WI38 (cell line): ENCODE results near the gene TMED5.

ENCODE experiments used
- H3K4me3 ChIP-seq: 2 replicates; pipeline ENCODE4 v1.5.1; 2011; ENCODE audit warnings: low read depth, mild to moderate bottlenecking, control low read depth, low read length
- TF ChIP-seq, protein P1 (sequence below): IDR thresholded peaks from 2 replicates; pipeline ENCODE4 v1.5.1; 2012; ENCODE audit warnings: low read depth, mild to moderate bottlenecking, control low read depth, low read length

TMED5 gene

DNA sequence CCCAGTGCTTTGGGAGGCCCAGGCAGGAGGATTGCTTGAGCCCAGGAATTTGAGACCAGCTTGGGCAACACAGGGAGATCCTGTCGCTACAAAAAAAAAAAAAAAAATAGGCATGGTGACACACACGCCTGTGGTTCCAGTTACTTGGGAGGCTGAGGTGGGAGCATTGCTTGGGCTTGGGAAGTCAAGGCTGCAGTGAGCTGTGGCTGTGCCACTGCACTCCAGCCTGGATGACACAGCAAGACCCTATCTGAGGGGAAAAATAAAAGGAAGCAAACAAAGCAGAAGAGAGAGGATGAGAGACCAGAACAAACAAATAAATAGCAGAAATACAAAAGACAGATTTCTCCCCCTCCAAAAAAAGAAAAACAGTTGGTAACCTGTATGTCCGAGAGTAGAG is 67.1 kb downstream of the TMED5 start:
- H3K4me3 ChIP-seq = no peak overlapping the region
- TF ChIP-seq, protein P1, sequence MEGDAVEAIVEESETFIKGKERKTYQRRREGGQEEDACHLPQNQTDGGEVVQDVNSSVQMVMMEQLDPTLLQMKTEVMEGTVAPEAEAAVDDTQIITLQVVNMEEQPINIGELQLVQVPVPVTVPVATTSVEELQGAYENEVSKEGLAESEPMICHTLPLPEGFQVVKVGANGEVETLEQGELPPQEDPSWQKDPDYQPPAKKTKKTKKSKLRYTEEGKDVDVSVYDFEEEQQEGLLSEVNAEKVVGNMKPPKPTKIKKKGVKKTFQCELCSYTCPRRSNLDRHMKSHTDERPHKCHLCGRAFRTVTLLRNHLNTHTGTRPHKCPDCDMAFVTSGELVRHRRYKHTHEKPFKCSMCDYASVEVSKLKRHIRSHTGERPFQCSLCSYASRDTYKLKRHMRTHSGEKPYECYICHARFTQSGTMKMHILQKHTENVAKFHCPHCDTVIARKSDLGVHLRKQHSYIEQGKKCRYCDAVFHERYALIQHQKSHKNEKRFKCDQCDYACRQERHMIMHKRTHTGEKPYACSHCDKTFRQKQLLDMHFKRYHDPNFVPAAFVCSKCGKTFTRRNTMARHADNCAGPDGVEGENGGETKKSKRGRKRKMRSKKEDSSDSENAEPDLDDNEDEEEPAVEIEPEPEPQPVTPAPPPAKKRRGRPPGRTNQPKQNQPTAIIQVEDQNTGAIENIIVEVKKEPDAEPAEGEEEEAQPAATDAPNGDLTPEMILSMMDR = no peak

DNA sequence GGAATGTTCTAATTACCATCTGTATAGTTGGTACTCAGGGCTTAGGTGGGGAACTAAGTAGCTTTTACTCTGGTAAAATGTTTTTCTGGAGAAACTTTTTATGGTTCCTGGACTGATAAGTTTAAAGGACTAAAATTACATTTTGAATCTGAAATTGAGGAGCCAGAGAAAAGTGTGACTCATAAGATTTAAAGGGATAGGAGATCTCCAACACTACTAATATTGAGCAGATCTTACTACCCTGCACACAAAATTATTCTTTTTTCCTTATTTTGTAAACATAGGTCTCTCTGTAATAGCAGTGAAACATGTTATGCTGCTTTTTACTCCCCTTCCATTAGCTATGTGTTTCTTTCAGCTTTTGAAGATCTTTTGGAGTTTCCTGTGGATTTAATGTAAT is 68.7 kb downstream of the TMED5 start:
- TF ChIP-seq, protein P1 = no peak

DNA sequence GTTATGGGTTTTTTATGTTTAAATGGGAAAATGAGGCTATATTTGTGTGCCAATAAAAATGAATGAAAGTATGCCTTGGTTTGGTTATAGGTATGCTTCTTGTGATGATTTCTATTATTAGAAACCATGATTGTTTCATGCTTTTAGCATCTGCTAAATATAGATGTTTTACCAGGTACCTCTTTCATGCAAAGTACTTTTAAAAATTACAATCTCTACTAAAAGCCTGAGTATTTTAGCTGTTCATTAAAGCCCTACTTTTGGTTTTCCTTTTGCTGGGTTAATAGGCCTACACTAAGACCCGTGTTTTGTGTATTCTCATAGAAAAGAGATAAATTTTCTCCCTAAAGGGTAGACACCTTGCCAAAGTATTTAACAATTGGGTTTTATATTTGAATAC is 69.1 kb downstream of the TMED5 start:
- H3K4me3 ChIP-seq = no peak overlapping the region
- TF ChIP-seq, protein P1 = no peak

More for the DNA sequence above, 68.7 kb downstream of the TMED5 start:
- H3K4me3 ChIP-seq = no peak overlapping the region

DNA sequence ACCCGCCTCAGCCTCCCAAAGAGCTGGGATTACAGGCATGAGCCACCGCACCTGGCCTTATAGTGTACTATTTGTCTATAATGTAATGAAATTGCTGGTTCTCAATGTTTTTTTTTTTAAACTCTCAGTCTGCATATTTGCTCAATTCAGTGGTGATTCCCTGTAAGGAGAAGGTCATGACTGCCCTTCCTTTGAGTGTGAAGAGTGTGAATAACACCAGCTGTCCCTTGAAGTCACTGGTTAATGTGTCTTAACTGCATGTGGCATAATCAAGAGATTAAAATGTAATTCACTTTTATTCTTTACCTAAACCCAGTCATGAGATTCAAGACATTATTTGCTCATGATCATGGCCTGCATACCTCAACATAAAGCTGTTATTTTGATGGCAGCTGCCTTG is 70.6 kb downstream of the TMED5 start:
- H3K4me3 ChIP-seq = no peak overlapping the region
- TF ChIP-seq, protein P1 = no peak

DNA sequence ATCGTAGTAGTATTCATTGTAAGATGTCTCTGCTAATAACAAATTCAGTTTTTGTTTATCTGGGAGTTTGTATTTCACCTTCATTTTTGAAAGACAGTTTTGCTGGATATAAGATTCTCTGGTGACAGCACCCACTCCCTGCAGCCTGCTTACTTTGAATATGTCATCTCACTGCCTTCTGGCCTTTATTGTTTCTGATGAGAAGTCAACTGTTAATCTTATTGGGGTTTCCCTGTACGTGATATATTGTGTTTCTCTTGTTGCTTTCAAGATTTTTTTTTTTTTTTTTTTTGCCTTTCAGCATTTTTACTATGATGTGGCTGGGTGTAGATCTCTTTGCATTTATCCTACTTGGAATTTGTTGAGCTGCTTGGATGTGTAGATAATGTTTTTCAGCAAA is 71.9 kb downstream of the TMED5 start:
- no peak overlapping the region for H3K4me3 ChIP-seq
- TF ChIP-seq, protein P1 = no peak

DNA sequence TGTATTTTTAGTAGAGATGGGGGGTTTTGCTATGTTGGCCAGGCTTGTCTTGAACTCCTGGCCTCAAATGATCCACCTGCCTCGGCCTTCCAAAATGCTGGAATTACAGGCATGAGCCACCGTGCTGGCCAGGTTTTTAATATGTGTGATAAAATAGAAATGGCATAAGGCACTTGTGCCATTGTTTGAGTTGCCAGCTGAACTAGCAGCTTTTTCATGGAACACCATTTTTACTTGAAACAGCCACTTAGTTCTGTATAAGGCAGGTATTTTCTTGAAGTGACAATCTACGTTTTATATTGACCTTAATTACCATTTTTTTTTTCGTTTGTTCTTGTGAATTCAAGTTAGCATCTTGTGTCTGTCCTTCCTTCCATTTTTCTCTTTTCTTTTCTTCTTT is 72.8 kb downstream of the TMED5 start:
- TF ChIP-seq, protein P1 = no peak
- no peak overlapping the region for H3K4me3 ChIP-seq

DNA sequence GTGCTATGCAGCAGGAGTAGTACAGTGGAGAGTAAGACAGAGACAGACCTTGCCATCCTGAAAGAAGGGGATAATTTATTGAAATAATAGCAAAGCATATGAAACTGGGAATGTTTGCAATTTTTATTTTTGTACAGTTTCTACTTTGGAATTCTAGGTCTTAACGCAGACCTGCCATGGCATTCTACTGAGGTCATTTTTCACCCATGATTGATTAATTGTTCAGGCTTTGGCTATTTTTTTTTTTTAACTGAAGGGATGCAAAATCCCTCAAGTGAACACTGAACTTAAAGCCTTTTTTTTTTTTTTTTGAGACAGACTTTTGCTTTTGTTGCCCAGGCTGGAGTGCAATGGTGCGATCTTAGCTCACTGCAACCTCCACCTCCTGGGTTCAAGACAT is 74.0 kb downstream of the TMED5 start:
- H3K4me3 ChIP-seq = no peak overlapping the region
- TF ChIP-seq, protein P1 = no peak
